ENCODE measurements around the gene TTBK1.
"Not testable (repeated sequence)": the region's sequence is repeated elsewhere in the genome, so short reads cannot be mapped to it uniquely, and the experiment has no call there.

Gene TTBK1

DNA sequence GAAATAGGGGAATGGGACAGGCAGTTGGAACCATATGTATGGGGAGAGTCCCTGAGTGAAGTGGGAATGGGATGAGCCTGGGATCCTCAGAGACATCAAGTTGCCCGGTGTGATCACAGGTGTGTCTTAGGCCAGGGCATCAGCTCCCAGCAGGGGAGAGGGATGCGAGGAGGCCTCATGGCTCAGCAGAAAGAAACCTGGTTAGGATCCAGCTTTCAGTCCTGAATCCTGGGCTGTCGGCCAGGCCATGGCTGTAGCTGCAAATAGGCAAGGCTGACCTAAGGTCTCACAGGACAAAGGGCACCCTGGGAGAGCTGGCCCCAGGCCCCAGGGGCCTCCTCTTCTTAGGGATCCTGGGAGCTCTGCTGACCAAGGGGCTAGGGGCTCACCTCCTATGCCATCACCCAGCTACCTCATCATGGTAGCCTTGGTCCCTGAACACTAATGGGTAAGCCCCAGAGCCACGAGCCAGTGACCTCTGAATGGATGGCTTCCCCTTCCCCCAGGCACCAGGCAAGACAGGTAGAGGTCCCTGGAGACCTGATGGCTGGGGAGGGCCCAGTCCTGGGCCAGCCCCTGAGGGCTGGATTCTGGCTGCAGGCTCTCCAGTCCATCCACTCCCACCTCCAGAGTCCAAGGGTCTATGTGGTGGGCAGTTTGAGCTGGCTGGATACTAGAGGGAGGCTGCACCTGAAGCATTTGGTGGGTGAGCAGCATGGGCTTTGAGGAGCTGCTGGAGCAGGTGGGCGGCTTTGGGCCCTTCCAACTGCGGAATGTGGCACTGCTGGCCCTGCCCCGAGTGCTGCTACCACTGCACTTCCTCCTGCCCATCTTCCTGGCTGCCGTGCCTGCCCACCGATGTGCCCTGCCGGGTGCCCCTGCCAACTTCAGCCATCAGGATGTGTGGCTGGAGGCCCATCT is 54.6 kb downstream of the TTBK1 start, which contains the start of gene SLC22A7:
Gene SLC22A7, plus strand, starts transcription at position 617 of the 921 bp plus-strand sequence. Its CDS starts 99 bp downstream, at position 716.
- DNase-seq (ENCODE audit: low read depth): peak; percentile 39
- H3K4me3 ChIP-seq (ENCODE audit: low read depth, low read length): no peak within 1 kb of the TSS
- TF ChIP-seq, protein P1, sequence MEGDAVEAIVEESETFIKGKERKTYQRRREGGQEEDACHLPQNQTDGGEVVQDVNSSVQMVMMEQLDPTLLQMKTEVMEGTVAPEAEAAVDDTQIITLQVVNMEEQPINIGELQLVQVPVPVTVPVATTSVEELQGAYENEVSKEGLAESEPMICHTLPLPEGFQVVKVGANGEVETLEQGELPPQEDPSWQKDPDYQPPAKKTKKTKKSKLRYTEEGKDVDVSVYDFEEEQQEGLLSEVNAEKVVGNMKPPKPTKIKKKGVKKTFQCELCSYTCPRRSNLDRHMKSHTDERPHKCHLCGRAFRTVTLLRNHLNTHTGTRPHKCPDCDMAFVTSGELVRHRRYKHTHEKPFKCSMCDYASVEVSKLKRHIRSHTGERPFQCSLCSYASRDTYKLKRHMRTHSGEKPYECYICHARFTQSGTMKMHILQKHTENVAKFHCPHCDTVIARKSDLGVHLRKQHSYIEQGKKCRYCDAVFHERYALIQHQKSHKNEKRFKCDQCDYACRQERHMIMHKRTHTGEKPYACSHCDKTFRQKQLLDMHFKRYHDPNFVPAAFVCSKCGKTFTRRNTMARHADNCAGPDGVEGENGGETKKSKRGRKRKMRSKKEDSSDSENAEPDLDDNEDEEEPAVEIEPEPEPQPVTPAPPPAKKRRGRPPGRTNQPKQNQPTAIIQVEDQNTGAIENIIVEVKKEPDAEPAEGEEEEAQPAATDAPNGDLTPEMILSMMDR (IDR thresholded peaks at IDR 0.05; ENCODE audit: control insufficient read depth, extremely low read depth, insufficient read depth): no peak

DNA sequence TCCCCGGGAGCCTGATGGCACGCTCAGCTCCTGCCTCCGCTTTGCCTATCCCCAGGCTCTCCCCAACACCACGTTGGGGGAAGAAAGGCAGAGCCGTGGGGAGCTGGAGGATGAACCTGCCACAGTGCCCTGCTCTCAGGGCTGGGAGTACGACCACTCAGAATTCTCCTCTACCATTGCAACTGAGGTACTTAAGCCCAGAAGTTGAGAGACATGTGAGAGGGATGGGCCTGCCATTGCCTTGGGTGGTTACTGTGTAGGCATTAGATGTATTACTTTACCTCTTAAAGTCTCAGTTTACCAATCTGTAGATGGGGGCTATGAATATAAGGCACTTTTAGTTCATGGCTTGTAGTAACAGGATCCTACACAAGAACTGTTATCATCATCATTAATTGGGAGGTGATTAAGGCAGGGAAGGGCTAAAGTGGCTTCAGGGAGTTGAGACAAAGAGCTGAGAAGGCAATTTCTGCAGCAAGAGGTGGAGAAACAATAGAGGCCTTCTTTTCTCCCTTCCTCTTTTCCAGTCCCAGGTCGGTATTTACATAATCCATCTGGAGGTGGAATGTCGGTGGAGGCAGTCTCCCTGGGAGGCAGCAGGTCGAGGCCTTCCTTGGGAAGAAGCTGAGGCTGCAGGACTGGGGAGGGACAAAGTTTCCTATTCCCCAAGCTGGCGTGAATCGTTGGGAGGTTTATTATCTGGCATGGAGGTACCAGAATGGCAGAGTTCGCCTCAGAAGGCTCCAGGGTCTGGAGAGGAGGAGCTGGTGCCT is 55.5 kb downstream of the TTBK1 start:
- TF ChIP-seq, protein P1 (IDR thresholded peaks at IDR 0.05; ENCODE audit: control insufficient read depth, extremely low read depth, insufficient read depth): no peak
- DNase-seq (ENCODE audit: low read depth): no peak
- no peak overlapping the region for H3K4me3 ChIP-seq (ENCODE audit: low read depth, low read length)

- TF ChIP-seq, protein P1 (IDR thresholded peaks at IDR 0.05; ENCODE audit: control insufficient read depth, extremely low read depth, insufficient read depth): no peak
- H3K4me3 ChIP-seq (ENCODE audit: low read depth, low read length): no peak overlapping the region
- DNase-seq (ENCODE audit: low read depth): no peak
These were observed 56.3 kb downstream of the TTBK1 start for GRCh38 chr6:43299338-43300293.

DNA sequence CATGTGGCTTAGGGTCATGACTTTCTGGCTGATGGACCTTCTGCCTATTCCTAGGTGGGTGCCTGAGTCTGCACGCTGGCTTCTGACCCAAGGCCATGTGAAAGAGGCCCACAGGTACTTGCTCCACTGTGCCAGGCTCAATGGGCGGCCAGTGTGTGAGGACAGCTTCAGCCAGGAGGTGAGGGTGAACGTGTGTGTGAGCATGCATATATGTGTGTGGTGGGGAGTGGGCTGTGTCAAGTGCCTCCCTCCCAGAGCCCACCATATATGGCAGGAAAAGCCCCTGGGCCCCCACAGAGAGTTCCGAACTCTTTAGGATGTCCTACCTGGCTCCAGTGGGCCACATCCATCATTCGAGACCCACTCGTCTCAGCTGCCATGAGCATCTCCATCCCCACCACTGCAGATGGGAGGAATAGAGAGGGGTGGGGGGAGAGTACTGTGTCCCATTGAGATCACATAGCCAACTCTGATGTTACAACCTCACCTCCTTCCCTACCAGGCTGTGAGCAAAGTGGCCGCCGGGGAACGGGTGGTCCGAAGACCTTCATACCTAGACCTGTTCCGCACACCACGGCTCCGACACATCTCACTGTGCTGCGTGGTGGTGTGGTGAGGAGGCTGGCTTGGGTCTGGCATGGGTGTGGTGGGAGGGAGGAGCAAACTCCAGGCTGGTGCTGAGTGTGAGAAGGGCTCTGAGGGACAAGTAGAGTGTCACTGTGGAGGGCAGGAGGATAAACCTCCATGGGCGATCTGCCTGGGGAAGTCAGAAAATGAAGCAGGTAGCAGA is 58.0 kb downstream of the TTBK1 start:
- TF ChIP-seq, protein P1 (IDR thresholded peaks at IDR 0.05; ENCODE audit: control insufficient read depth, extremely low read depth, insufficient read depth): no peak
- no peak overlapping the region for H3K4me3 ChIP-seq (ENCODE audit: low read depth, low read length)
- DNase-seq (ENCODE audit: low read depth): no peak

GRCh38 chr6:43302126-43302525 is 58.8 kb downstream of the TTBK1 start:
- DNase-seq (ENCODE audit: low read depth): no peak
- no peak overlapping the region for H3K4me3 ChIP-seq (ENCODE audit: low read depth, low read length)
- TF ChIP-seq, protein P1 (IDR thresholded peaks at IDR 0.05; ENCODE audit: control insufficient read depth, extremely low read depth, insufficient read depth): no peak

GRCh38 chr6:43303006-43303405 is 59.7 kb downstream of the TTBK1 start:
- DNase-seq (ENCODE audit: low read depth); H3K4me3 ChIP-seq (ENCODE audit: low read depth, low read length): not testable (repeated sequence)
